Islet precursor cell (in vitro differentiated cells): ENCODE data around the gene SPOP.
"Not testable (repeated sequence)": the region's sequence is repeated elsewhere in the genome, so short reads cannot be mapped to it uniquely, and the experiment has no call there.

ENCODE experiments used
- DNase-seq: peaks from one replicate; pipeline ENCODE4 v3.0.0-alpha.2; 2018

The SPOP gene

DNA sequence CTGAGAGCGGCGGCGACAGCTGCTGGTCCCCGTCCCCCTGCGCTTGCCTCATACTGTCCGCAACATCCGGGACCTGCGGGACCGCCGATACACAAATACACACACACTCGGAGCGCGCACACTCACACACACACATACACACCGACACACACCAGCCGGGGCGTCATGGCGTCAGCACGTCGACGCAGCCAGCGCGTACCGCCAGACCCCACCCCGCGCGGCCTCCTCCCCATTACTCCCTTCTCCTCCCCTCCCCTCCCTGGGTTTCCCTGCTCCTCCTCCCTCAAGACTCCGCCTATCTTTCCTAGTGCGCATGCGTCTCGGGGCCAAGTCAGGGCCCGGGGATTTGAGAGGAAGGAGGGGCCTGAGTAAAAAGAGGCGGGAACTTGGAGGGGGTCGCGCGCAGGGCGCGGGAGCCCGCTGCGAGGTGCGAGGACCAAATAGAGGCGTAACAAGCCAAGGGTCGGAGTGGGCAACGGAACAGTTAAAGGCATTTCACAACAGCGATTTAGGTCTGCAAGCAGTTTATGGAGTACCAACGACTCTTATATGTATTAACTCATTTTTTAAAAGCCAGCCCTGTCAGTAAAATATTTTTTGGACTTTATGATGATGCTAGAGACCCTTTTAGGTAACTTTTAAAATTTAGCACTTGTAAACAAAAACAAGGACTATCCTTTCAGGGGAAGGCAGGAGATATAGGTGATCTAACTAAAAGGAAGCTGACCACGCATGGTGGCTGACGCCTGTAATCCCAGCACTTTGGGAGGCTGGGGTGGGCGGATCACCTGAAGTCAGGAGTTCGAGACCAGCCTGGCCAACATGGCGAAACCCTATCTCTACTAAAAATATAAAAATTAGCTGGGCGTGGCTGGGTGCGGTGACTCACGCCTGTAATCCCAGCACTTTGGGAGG, at the start of gene SPOP:
Gene SPOP (minus strand): TSS at position 165 of the 915 bp plus-strand sequence. CDS start 55,287 bp downstream, outside the sequence.
- peak; percentile 100 for DNase-seq

DNA sequence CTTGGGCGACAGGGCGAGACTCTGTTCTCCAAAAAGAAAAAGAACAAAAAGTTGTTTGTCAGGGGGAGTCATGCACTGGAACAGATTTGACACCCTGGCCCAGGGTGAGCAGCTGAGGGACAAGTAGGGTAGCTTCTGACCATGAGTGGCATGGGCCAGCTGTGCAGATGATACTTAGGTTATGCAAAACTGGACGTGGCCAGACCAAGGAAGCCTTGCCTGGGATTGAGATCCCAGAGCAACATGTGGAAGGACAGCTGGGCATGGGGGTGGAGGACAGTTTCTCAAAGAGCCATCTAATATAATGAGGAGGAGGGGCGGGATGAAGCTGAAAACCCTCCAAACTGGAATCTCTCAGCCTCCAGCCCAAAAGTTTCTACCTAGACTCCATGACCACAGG, 49.5 kb upstream of the SPOP start:
- DNase-seq: no peak

DNA sequence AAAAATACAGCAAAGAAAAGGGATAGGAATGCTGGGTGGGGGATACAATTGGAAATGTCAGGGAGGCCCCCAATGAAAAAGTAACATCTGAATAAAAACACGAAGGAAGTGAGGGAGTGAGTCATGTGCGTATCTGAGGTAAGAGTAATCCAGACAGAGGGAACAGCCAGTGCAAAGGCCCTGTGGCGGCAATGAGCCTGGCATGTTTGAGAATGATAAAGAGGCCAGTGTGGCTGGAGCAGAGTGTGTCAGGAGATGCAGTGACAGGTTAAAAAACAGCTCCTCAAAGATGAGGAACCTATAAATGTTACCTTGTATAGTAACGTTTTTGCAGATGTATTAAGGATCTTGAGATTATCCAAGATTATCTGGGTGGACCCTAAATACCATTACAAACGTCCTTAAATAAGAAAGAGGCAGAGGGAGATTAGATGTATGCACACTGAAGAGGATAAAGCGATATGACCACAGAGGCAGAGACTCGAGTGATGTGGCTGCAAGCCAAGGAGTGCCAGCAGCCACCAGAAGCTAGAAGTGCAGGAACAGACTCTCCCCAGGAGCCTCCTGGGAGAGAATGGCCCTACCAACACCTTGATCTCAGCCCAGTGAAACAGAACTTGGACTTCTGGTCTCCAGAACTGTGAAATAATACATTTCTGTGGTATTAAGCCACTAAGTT, 47.7 kb upstream of the SPOP start:
- DNase-seq: no peak

DNA sequence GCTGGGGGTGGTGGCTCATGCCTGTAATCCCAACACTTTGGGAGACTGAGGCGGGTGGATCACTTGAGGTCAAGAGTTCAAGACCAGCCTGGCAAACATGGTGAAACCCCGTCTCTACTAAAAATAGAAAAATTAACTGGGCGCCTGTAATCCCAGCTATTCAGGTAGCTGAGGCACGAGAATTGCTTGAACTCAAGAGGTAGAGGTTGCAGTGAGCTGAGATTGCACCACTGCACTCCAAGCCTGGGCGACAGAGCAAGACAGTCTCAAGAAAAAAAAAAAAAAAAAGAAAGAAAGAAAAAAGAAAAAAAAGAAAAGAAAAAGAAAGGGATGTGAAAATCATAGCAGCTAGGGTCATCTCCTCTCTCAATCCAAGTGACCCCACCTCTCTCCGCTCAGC, 46.7 kb upstream of the SPOP start:
- DNase-seq: not testable (repeated sequence)

DNA sequence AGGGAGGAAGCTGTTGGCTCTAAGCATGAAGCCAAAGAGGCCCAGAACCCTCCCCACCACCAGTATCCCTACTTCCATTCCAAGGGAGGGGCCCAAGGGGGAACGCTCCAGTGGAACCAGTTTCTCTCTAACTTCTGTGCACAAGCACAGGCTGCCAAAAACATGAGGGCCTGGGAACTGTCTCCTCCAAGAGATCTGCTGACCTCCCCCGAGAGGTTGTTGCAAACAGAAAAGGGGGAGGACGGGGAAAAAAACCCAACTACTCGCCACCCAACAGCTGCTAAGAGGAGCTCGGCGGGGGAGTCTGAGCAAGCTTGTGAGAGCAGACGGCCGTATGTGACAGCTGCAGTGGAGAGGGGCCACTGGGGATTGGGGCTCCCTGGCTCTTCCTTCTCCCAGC, 45.5 kb upstream of the SPOP start:
- DNase-seq: no peak

DNA sequence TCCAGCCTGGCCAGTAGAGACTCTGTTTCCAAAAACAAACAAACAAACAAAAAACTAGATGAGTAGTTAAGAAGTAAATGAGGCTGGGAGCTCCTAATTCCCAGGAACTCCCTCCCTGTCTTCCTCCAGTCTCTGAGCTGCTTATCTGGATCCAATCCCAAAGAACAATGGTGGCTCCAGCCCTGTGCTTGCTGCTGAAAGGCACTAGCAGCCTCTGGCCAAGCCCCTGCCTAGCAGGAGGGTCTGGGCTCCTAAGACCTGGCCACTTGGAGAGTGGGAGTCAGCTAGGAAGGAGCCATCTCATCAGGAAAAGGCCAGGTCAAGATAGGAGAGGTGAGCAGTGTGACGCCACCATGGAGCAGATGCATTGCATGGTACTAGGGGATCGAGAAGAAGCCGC, 44.2 kb upstream of the SPOP start:
- no peak for DNase-seq

DNA sequence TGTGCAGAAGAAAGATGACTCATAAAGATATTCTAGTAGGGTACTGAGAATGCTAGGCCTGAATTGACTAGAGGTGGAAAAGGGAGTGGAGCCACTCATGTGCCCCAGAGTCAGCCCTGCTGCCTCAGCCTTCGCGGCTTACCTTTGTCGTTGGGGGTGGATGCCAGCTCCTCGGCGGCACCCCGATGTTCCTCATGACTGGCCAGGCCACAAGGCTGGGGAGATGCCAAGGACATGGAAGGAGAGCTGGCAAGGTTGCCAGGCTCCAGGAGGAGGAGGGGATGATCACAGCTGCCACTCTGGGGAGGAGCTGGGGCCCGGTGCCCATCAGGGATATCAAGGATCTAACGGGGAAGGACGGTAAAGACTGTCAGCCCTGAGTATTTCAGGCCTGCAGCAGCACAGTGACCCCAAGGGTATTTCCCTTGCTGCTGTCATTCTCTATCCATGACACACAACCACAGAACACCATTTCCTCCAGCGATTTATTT, 39.5 kb upstream of the SPOP start:
- no peak for DNase-seq

DNA sequence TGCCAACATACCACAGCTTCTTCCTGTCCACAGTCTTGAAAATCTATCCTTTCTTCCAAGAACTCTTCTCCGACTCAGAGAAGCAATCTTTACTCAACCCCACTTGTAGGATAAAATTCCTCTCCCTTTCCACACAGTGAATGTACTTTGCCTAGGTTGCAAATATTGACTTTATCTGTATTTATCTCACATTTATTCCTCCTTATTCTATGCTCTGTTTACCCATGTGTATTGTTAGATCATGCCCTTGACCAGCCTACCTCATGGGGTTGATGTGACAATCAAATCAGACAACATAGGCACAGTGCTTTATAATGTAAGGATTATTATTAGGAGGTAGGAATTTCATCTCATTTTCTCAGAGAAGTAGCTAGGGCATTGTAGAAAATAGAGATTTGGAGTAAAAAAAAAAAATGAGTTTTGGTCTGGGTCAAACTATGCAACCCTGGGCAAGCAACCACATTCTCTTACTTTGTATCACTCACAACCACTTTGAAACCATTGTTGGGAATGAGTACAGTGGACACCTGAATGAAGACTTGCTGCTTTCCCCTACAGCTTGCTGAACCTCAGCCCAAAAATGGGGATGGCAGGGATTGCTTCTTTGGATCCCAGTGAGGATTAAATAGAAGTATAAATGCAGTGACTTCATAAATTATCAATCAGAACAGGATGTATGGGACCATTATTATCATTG, 38.9 kb upstream of the SPOP start:
- DNase-seq: no peak

DNA sequence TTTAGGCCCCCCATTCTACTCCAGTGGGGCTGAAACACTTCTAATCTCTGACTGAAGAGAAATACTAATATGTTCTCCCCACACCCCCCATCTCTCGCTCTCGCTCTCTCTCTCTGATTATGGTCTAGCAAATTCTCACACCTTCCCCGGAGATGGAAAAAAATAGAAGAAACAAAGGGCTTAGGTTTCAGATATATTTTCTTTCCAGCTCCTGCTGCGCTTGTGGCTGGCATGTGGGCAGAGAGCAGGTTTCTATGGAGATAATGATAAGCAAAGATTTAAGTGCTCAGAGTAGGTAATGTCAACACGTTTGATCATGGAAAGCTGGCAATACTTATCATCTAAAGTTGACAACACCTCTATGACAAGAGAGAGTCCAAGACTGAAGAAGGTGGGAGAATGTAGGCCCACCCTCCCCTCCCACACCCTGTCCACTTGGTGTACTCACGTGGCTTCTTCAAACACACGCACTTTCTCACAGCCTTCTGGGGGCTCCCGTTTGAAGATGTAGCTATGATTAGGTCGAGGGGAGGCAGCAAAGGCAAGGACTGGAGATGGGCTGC, 37.9 kb upstream of the SPOP start:
- no peak for DNase-seq

DNA sequence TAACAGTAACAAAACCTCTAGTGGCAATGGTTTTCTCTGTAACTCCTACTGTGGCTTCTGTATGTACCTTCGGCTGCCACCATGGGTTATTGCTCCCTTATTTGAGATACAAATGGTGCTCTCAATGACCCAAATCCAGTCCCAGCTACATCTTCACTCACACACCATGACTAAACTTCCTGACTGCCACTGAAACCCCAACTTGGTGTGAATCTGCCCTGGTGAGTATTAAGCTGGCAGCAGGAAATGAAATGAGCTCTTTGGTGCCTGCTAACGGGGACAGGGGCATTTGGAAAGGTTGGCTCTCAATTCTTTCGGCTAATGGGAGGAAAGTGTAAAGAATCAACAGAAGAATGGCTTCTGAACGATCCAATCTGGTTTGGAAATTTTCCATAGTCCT, 37.3 kb upstream of the SPOP start:
- DNase-seq: no peak

DNA sequence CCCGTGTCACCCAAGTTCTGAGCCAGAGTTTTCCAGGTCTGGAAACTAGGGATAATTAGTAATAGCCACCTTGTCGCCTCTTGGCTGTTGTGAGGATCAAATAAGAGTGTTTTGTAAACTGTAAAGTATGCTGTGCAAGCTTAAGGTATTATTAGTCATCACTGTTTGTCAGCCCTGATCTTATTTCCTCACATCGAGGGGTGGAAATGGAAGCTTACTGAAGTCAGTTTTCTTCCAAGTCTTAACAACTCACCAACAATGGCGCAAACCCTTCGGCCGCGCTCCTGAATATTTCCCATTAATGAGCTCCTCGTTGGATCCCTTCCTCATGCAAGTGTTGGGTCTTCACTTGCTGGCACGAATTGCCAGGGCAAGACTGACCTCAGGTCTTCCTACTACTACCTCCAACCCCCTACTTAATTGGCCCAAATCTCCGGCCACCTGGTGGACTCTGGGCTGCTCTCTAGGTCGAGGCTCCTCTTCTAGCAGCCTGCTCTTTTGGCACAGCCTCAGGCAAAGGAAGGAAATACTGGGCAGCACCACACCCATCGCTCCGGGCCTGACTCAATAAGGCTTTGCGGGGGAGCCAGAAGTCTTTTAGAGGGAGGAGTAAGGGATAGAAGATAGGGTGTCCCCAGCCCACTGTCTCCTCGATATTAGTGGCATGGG, 30.8 kb upstream of the SPOP start:
- no peak for DNase-seq

DNA sequence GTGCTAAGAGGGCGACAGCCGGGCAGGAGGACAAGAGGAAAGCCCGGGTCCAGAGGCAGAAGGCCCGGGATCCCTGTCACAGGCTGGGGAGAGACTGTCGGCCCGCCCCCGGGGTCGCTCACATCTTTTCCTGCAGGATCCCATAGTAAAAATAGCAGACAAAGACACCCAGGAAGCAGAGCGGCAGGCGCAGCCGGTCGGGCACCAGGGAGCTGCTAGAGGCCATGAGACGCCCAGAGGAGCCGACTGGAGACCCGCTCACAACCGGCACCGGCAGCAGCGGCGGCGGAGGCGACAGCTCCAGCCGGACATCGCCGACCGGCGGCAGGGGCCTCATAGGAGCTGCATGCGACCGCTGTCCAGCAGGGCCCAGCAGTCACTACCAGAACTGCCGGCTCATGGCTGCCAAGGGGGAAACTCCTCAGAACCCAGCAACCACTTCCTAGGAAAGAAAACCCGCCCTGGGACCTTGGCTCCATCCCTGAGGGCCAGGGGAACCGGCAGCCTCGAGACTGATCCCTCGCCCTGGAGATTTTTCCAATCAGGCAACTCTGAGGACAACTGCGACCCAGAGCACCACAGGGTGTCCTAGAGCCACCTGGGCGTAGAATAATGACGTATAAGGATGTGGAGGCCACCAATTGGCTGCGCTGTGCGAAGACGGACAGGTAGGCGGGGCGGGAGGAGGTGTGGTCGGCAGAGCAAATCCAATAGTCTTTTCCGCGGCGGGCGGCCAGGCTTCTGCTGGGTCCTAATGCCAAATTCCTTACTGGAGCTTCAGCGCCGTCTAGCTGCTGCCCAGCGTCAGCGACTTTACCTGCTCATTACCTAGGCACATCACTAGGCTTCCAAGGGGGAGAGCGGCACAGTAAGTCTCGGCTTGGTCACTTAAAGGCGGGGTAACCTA, 30.0 kb upstream of the SPOP start, which contains the start of gene SLC35B1:
Gene SLC35B1 (minus strand): TSS at position 357 of the 907 bp plus-strand sequence. CDS start 131 bp downstream, at position 226.
- peak; percentile 100 for DNase-seq

DNA sequence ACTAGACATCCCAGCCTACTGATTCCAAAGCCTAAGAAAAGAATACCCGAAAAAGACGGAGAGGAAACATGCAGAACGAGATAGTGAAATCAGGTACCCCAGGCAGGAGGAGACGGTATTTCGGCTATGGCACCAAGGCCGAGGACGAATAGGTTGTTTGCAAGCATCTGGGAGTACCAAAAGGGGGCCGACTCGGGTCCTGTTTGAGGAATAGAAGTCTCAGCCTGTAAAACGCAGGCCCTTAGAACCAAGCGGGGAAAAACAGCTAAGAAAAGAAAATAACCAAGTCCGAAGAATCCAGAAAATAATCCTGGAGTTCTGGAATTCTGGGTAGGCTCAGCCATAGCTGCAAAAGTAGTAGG, 29.3 kb upstream of the SPOP start:
- DNase-seq: no peak

DNA sequence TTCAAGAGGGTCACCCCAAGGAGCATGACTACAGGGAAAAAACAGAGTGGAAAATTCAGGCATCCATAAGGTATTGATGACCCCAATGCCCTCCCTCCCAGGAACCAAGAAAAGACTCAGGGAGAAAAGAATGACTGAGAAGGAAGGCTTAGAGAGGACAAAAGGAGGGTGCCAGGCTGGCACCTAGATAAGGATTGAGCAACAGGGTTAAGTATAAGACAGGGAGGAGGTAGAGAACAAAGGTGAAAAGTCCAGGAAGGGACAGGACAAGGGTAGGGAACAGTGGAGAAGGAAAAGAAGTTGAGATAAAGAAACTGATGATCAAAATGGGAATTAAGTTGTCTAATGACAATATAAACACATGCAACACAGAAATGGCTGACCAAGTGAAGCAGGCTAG, 27.4 kb upstream of the SPOP start:
- no peak for DNase-seq

DNA sequence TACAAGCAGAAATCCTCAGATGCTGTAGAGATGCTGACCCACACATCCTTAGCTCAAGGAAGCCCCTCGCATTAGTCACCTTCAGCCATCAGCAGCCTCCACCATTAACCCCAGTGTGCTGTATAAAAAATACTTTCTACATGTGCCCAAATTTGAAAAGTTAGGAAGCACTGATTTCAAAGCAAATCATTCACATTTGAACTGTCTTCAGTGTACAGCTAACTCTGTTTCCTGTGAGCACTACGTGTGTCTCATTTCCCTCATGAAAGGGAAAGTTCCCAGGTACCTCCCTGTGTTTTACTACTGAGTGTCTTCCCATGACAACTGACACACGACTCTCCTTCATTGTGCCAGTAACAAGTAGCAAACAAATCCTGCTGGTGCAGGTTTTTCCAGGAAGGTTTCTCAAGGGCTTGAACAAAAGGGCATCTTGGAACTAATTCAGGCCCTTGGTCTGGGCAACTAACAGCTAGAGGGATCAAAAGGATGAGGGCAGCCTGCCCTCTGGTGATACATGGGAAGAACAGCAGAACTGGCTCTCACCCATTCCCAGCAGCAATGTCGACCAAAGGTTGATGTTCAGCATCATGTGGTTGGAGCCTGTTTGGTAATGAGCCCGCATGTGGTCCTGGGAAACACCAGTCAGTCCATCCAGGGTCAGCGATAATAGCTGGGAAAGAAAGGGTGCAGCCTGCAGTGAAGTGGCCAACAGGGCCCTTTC, 25.8 kb upstream of the SPOP start:
- DNase-seq: peak; percentile 79

DNA sequence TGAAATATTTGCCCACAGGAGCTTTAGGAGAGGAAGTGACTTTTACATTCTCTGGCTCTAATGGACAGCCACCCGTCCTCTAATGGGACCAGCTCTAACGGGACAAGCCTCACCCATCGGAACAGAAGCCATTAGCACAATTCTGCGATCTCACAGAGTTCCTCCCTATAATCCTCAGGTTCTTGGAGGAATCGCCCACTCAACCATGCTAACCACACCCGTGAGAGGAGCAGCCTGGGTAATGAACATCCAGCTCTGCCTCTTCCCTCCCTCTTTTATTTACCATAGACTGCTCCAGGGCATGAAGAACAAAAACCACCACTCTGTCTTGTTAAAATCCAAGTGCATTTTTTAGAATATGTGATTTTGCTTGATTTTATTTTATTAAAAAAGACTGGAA, 23.1 kb upstream of the SPOP start:
- DNase-seq: no peak

DNA sequence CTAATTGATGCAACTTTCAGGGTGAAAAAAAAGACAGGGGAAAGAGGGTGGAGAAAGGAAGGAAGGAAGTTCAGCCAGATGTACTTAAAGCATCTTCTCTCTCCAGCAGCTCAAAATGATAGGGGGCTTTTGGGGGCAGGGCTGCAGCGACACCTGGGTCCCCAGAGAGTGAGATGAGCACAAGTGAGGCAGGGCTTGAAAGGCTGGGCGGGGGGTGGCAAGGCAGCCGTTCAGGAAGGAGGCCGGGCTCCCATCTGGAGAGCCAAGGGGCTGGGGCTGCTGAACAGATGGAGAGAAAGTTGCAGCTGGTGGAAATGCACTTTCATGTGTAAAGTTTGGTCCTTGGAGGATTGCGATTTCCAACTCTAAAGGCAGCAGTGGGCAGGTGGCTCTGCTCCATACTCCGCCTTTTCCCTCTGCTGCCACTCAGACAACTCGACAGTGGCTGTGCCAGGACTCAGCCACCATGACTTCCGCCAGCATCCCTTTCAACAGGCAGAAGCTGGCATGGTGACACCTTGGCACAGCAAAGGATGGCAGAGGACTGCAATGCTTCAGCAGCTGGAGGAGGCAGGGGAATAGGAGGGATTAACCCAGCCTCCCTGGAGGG, 22.2 kb upstream of the SPOP start:
- DNase-seq: no peak

DNA sequence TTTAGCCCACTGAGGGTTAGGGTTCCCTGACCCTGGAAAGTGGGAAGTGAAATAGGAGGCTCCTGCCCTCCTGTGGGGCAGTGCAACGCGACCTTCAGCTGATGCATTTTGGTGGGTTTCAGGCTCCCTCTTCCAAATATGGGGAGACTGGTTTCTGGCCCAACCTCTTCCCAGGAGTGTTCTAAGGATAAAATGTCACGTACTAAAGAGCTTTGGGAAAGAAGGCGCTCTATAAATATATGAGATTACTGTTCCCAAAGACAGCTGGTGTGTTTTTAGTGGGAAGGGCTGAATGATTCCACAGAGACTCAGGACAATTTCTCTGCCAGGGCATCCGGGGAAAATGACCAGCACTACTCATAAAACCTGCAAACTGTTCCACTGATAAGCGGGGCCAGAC, 20.1 kb upstream of the SPOP start:
- no peak for DNase-seq

DNA sequence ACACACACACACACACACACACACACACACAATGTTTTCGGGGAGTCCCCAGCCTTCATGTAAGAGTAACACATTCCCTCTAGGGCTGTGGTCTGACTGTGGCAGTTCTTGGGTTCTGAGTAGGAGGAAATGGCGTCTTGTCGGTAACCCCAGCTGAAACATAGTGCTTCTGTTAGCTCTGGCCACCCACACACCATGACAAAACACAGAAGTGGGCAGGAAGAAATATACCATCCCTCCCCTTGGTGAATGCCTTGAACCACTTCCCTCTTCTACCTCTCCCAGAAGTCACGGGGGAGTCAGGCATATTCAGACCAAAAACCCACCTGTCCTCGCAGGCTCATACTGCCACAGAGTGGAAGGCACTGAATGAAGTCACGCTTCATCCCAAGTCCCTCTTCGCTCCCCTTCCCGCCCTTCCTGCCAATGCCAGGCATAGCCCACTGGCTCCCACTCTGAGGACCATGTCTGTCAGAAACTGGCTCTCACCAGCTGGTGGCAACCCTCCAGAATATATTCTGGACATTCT, 18.4 kb upstream of the SPOP start:
- DNase-seq: no peak

DNA sequence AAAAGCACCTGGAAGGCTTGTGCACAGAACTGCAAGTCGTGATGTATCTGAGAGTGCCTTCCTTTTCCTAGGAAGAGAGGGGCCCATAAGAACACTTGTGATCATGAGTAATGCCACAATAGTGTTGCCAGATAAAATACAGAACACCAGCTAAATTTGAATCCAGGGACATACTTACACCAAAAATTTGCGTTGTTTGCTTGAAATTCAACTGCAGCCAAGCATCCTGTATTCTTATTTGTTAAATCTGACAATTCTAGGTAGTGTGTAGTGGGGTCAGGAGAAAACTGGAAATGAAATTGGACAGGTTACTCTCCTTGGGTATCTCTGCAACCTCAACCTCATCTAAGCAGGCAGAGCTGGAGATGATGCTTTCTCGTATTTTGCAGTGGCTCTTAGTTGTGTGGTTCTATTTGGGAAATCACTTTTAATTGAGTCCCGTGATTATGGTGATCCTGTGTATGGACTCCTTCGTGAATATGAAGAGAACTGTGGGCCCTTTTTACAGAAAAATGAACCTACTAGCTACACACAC, 17.9 kb upstream of the SPOP start:
- no peak for DNase-seq
